GM19025 (cell line): Measurements from ENCODE around the gene TXNDC2.

Experiments used
- ATAC-seq: cut with Tn5 transposase; IDR thresholded peaks from one replicate; pipeline ENCODE4 v1.9.1; 2021; ENCODE audit warnings: mild to moderate bottlenecking, low read depth, moderate library complexity; ENCODE audit not compliant: unreplicated experiment

TXNDC2 gene

GRCh38 chr18:9927392-9928063 lies 41.8 kb downstream of the TXNDC2 start:
- ATAC-seq = no peak

DNA sequence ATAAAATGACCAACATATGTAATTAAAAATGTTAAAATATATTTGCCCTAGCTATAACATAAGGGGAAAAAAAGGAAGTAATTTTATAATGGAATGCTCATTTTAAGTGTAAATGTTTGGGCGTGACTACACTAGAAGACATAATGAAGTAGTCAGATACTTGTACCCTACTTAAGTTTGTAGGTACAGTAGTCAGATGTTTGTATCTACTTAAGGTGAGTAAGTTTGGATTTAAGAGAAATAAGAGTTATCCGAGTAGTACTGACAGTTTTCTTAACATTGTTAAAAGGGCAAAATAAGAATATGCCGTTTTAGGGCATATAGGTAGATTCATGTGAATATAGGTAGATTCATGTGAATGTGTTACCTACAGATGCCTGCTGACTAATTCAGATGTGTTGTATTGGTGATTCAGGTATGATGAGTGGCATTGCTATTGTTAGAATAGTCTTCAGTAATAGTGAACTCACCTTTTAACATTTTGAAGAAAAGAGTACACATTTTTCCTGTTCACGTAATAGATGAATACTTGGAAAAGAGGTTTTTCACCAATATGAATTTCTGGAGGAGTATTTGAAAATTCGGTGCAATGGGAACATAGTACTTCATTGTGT lies 43.0 kb downstream of the TXNDC2 start:
- ATAC-seq = no peak

DNA sequence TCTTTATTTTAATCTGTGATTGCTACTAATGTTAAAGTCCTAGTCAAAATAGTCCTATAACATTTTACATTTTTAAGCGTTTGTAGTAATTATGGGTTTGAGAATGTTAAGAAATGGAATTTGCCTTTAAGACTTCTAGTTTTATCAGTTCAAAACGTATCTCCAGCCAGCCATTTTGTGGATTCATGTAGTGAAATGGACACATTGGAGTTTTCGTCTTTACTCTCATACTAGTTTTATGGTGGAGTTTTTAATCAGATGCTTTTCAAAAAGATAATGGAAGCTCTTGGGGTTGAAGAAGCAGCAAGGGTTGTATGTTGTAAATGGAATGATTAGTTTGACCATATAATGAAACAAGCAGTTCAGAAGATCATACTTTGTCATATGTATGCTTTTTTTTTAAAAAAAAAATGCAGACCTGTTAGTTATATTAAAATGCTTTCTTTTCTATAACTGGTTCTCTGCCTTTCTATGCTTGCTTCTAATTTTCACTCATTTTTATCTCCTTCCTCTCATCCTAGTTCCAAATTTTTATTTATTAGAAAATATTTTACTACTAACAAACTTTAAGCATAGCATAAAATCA lies 44.6 kb downstream of the TXNDC2 start:
- ATAC-seq = no peak

- ATAC-seq = no peak
Measured at GRCh38 chr18:9931146-9931545, 45.4 kb downstream of the TXNDC2 start.

DNA sequence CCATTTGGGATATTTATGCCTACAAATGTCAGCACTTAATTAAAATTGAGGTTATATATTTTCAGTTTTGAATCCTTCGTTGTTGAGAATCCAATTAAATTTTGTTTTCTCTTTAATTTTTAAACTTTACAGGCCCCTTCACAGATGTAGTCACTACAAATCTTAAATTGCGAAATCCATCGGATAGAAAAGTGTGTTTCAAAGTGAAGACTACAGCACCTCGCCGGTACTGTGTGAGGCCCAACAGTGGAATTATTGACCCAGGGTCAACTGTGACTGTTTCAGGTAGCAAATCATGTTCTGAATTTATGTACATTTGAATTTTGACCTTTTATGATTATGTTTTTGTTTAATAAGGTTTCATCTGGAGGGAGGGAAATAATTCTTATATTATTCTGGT lies 45.9 kb downstream of the TXNDC2 start:
- no peak for ATAC-seq

DNA sequence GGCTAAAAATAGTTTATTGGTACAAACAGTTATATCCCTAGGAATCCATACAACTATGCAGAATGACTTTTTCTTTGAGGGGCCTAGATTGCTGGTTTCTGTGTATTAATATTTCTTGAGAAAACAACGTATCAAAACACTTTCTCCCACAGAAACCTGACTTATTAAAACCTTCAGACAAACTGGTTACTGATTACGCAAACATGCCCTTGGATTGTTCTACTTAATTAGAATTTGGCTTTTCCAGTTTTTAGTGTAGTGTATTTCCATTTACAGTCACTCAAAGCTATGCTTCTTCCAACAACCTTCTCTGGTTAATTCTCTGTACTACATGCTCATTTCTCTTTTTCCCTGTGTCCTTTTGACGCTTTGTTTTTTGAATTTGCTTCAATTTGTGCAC lies 48.1 kb downstream of the TXNDC2 start:
- no peak for ATAC-seq

GRCh38 chr18:9934274-9934673 lies 48.5 kb downstream of the TXNDC2 start:
- no peak for ATAC-seq
